Measurements from ENCODE around the gene TCIRG1. TPM values are rescaled to one million over a fixed set of nuclear protein-coding genes. Genes with fewer than 3 reads are reported as not detected.
A peak's percentile ranks its signal among the peaks of the same experiment; 100 is the strongest.

The TCIRG1 gene
- total RNA-seq, 1 experiment from 2014 or later, result 158 TPM

DNA sequence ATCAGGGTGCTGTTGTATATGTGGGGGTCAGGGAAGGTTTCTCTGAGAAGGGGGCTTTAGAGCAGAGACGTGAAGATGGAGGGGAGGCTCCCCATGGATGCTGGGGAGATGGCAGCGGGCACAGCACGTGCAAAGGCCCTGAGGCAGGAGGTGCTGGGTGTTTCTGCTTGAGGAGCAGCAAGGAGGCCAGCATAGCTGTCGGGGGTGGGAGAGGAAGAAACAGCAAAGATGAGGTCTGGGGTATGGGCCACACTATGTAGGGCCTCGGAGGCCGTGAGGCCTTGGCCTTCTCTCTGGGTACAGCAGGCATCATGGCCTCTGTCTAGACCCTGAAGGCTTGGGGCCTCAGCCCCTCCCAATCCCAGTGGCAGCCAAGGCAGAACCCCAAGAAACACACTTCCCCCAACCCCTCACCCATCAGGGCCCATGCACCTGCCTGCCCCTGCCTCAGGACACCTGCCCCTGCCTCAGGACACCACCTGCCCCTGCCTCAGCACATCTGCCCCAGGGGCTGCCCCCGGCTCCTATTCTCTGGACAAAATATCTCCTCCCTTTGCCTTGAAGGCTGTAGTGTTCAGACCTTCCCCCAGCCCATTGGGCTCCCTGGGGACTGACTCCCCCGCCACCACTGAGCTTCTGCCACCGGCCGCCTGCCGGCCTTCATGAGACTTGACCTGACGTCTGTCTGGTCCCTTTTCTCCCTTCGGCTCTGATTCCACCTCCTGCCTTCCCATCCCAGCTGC is 22.5 kb upstream of the TCIRG1 start:
- Histone ChIP-seq H3K27ac (ENCODE audit: low read length) (peak overlapping the region; percentile 36; the same call in 1 of the 2 replicates), H3K27me3 (ENCODE audit: control insufficient read depth, insufficient read depth, low read length) (no peaks in the 10 kb centered on the region), H3K4me3 (ENCODE audit: low read depth in 2 of 2, low read length in 2 of 2) (no peak overlapping the region), H3K4me1 (ENCODE audit: control insufficient read depth, insufficient read depth, low read length) (peaks cover 75% of the 10 kb centered on the region), H3K9me3 (ENCODE audit: control insufficient read depth, insufficient read depth, low read depth, low read length) (no peaks in the 10 kb centered on the region), H3K36me3 (ENCODE audit: control insufficient read depth, insufficient read depth, low read length) (no peaks in the 10 kb centered on the region)
- TF ChIP-seq, protein P1, sequence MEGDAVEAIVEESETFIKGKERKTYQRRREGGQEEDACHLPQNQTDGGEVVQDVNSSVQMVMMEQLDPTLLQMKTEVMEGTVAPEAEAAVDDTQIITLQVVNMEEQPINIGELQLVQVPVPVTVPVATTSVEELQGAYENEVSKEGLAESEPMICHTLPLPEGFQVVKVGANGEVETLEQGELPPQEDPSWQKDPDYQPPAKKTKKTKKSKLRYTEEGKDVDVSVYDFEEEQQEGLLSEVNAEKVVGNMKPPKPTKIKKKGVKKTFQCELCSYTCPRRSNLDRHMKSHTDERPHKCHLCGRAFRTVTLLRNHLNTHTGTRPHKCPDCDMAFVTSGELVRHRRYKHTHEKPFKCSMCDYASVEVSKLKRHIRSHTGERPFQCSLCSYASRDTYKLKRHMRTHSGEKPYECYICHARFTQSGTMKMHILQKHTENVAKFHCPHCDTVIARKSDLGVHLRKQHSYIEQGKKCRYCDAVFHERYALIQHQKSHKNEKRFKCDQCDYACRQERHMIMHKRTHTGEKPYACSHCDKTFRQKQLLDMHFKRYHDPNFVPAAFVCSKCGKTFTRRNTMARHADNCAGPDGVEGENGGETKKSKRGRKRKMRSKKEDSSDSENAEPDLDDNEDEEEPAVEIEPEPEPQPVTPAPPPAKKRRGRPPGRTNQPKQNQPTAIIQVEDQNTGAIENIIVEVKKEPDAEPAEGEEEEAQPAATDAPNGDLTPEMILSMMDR (IDR thresholded peaks at IDR 0.05), result no peak
- no peak for TF ChIP-seq TCF7L2 (IDR thresholded peaks at IDR 0.05; ENCODE audit: low read depth, low read length)
- TF ChIP-seq, protein P2, sequence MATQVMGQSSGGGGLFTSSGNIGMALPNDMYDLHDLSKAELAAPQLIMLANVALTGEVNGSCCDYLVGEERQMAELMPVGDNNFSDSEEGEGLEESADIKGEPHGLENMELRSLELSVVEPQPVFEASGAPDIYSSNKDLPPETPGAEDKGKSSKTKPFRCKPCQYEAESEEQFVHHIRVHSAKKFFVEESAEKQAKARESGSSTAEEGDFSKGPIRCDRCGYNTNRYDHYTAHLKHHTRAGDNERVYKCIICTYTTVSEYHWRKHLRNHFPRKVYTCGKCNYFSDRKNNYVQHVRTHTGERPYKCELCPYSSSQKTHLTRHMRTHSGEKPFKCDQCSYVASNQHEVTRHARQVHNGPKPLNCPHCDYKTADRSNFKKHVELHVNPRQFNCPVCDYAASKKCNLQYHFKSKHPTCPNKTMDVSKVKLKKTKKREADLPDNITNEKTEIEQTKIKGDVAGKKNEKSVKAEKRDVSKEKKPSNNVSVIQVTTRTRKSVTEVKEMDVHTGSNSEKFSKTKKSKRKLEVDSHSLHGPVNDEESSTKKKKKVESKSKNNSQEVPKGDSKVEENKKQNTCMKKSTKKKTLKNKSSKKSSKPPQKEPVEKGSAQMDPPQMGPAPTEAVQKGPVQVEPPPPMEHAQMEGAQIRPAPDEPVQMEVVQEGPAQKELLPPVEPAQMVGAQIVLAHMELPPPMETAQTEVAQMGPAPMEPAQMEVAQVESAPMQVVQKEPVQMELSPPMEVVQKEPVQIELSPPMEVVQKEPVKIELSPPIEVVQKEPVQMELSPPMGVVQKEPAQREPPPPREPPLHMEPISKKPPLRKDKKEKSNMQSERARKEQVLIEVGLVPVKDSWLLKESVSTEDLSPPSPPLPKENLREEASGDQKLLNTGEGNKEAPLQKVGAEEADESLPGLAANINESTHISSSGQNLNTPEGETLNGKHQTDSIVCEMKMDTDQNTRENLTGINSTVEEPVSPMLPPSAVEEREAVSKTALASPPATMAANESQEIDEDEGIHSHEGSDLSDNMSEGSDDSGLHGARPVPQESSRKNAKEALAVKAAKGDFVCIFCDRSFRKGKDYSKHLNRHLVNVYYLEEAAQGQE (IDR thresholded peaks at IDR 0.05; ENCODE audit: insufficient read depth in 1 of 2, low read depth in 2 of 2, low read length in 1 of 2), result no peak
- no peak for TF ChIP-seq POLR2AphosphoS5 (IDR thresholded peaks at IDR 0.05; ENCODE audit: low read depth, low read length)
- no peak for TF ChIP-seq SIN3A (IDR thresholded peaks at IDR 0.05; ENCODE audit: borderline replicate concordance, insufficient read depth, low read depth, low read length)
- ChIA-PET CTCF (no interaction called here), POLR2A (no interaction called here)
- ATAC-seq, result 0 out of 2 replicates have a peak, but pooled peaks have one; percentile 5
- intact Hi-C loops (cut with micrococcal nuclease; ENCODE audit: unreplicated experiment) (no loop called here), in situ Hi-C loops (cut with HindIII; ENCODE audit: low pct_unique_long_range_greater_than_20kb, low sequenced_read_pairs) (no loop called here)
- no peak for DNase-seq (ENCODE audit: low read depth, low spot score)
- BruUV-seq (replicated peaks), result no TSS peak

DNA sequence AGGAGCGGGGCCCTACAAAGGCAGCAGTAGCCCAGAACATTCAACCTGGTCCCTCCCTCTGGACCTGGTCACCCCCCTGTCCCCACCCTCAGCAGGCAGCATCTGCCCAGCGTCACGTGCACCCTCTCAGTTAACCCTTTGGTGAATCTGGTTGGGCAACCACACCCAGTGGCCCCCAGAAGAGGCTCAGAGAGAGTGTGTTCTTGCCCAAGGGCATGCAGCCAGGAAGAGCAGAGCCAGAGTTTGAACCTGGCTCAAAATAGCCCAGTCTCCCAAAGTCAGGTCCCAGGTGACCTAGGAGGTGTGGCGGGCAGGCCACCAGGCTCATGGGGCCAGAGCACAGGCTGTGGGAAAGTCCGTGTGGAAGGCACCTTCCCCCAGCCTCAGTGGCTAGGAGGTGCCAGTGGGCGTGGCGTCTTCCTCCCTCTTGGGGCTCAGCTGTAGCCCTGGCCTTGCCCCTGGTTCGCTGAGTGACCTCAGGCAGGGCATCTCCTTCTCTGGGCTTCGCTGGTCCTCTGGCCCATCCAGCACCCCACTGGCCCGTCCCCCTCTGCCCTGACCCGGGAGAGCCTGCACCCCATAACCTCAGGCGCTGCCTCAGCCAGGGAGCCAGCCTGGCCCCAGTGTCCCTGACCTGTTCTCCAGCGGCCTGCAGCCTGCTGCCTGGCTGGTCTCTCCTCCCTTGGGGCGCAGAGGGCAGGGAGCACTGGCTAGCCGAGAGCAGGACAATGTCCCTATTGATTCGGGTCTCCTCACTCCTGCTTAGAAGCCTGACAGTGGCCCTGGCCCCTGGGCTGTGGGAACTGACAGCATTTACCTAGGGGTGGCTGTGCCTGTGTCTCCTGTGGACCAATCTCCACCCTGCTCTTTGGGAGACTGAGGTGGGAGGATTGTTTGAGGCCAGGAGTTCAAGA is 21.7 kb upstream of the TCIRG1 start:
- Histone ChIP-seq H3K9me3 (ENCODE audit: control insufficient read depth, insufficient read depth, low read depth, low read length) (no peaks in the 10 kb centered on the region), H3K27me3 (ENCODE audit: control insufficient read depth, insufficient read depth, low read length) (no peaks in the 10 kb centered on the region), H3K4me1 (ENCODE audit: control insufficient read depth, insufficient read depth, low read length) (peaks cover 67% of the 10 kb centered on the region), H3K4me3 (ENCODE audit: low read depth in 2 of 2, low read length in 2 of 2) (no peak overlapping the region), H3K27ac (ENCODE audit: low read length) (peak overlapping the region; percentile 25), H3K36me3 (ENCODE audit: control insufficient read depth, insufficient read depth, low read length) (no peaks in the 10 kb centered on the region)
- ATAC-seq, result no peak
- ChIA-PET CTCF (no interaction called here), POLR2A (no interaction called here)
- BruUV-seq (replicated peaks), result no TSS peak
- in situ Hi-C loops (cut with HindIII; ENCODE audit: low pct_unique_long_range_greater_than_20kb, low sequenced_read_pairs), result no loop called here
- TF ChIP-seq POLR2AphosphoS5 (IDR thresholded peaks at IDR 0.05; ENCODE audit: low read depth, low read length), result no peak
- DNase-seq (ENCODE audit: low read depth, low spot score), result no peak
- intact Hi-C loops (cut with micrococcal nuclease; ENCODE audit: unreplicated experiment), result no loop called here

All from Panc1 (cell line).